Stimulated activated CD8-positive, alpha-beta memory T cell treated with anti-CD3 and anti-CD28 coated beads, Interleukin-2, amount 100 ng/mL, for 48 hours (primary cell): ENCODE results near the gene RBX1.
"Not testable (repeated sequence)": the region's sequence is repeated elsewhere in the genome, so short reads cannot be mapped to it uniquely, and the experiment has no call there.

ENCODE experiments used
- DNase-seq, 2 donors: peaks; one replicate each; pipeline ENCODE4 v3.0.0-alpha.2; 2020; ENCODE audit warnings: low read depth in 2 of 2

Gene RBX1

DNA sequence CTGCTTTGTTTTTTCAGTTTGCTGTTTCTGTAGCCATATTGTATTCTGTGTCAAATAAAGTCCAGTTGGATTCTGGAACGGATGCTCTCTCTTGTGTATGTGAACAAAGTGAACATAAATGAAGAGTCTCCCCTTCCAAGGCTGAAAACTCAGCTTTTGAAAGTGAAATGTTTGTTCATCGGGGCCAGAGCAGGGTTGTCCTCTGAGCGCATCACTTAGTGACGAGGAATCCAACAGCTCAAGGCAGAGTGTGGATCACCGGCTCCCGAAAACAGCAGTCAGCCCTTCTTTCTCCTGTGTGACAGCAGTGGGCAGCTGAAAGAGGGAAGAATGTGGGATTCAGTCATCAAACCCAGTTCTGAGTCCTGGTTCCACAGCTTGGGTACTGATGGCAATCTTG lies 21.4 kb downstream of the RBX1 start:
- DNase-seq, result no peak

DNA sequence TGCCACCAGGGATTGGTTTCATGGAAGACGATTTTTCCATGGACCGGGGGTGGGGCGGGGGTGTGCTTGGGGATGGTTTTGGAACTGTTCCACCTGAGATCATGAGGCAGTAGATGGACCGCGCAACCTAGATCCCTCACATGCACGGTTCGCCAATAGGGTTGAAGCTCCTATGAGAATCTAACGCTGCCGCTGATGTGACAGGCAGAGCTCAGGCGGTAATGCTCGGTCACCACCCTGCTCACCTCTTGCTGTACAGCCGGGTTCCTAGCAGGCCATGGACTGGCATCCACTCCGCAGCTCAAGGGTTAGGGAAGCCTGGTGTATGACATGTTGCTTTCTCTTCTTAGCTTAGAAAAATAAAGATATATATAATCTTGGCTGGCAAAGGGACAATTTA lies 22.0 kb downstream of the RBX1 start:
- no peak for DNase-seq

DNA sequence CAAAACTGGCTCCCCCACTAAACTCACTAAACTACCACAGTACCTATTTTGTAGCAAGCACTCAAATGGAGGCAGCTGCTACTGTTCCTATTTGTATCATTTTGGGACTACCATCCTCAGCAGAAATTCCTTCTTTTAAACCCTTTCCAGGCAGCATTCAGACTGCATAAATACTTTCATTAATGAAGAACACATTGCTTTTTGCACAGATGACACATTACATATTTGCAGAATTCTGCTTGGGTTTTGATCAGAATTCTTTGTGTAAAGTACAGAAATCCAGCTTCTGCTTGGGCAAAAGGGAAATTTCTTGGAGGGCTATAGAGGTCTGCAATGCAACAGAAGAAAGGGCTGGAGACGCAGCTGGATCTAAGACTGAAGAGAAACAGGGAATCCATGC lies 24.2 kb downstream of the RBX1 start:
- DNase-seq, result no peak

DNA sequence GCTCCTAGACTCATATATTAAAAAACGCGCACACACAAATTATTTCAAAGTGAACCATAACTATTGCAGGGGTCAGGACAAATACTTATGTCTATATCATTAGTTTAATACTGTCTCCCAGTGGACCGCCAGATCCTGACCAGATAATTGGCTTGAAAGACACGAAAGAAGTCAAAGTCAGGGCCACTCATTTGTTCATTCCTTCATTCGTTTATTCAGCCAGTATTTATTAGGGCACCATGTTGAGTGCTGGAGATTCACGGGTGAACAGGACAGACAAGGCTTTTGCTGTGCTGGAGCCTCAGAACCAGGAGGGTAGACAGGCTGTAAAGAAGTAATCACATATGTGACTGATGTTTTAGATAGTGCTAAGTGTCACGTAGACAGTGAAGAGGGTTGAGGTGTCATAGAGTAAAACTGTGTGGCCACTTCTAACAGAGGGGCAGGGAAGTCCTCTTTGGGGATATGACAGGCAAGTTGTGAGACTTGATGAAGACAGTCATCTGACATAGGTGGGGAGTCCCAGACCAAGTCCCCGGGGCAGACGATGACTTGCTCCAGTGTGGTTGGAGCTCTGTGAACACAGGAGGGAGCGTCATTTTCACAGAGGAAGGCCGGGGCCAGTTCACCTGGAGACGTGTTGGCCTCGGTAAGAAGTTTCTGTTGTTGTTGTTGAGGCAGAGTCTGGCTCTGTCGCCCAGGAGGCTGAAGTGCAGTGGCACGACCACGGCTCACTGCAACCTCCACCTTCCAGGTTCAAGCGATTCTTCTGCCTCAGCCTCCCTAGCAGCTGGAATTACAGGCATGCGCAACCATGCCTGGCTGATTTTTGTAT lies 25.9 kb downstream of the RBX1 start:
- no peak for DNase-seq

DNA sequence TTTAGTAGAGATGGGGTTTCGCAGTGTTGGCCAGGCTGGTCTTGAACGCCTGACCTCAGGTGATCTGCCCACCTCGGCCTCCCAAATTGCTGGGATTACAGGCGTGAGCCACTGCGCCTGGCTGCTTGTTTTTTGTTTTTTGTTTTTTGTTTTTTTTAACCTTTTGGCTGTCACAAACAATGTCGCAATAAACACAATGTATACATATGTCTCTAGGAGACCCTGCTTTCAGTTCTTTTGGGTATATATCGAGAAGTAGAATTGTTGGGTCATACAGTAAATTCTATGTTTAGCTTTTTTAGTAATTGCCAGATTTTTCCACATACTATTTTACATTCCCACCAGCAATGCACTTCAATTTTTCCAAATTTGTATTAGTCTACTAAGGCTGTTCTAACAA lies 28.0 kb downstream of the RBX1 start:
- no peak for DNase-seq

DNA sequence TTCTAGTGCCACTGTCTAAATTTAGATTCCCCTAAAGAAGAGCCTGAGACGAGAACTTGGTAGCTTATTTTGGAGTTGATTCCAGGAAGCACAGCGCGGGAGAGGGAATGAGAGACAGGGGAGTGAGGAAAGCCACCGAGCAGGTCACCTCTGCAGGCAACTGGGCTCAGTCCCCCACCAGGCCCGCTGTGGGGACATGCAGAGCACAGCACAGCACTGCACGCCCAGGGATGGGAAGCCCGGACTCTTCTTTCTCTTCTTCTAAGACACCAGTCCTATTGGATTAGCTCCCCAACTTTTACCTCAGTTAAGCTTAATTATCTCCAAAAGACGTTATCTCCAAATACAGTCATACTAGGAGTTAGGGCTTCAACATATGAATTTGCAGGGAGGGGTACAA lies 28.7 kb downstream of the RBX1 start:
- no peak for DNase-seq

DNA sequence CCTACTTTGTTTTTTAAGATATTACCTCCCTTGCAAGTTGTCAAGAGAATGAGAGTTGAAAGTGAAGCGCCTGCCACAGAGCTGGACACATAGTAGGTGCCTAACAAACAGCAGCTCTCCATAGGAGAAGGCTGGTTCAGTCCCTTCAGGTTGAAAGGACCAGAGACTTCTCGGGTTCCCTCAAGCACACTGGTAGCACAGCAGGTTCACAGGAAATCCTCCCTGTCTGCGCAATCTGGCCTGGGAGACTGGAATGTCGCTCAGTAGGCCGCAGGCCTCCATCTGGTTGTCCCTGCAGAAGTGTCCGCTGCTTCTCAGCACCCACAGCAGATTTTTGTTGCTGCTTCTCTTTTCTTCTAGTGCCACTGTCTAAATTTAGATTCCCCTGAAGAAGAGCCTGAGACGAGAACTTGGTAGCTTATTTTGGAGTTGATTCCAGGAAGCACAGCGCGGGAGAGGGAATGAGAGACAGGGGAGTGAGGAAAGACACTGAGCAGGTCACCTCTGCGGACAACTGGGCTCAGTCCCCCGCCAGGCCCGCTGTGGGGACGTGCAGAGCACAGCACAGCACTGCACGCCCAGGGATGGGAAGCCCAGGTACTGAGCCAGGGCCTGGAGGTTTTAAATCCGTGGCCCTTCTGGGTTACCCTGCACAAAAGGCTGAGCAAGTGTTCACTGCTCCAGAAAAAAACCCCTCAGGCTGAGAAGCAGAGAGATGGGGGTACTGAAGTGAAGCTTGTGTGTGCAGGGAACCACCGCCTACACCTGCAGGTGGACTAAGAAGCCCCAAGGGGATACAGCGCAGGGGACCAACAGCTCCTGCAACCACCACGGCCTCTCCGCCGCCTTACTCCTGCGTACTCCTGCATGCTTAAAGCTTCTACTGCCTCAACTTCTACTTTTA lies 31.6 kb downstream of the RBX1 start:
- DNase-seq, result no peak

DNA sequence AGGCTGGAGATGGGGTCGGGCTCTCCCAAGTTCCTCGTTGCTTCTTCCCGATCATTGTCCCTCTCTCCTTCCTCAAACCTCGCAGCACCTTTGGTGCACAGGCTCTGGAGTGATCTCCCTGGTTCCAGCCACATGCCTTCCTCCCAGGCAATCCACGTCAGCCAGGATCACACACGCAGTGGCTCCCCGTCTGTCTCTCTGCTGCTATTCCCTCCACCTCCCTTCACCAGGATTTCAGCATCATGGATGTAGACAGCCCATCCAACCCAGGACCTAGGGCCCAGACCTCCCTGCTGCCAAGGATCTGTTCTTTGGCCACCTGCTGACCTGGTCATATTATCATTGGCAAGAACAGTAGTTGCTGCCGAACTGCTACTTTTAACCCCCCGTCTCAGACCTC lies 40.1 kb downstream of the RBX1 start:
- DNase-seq, result no peak

DNA sequence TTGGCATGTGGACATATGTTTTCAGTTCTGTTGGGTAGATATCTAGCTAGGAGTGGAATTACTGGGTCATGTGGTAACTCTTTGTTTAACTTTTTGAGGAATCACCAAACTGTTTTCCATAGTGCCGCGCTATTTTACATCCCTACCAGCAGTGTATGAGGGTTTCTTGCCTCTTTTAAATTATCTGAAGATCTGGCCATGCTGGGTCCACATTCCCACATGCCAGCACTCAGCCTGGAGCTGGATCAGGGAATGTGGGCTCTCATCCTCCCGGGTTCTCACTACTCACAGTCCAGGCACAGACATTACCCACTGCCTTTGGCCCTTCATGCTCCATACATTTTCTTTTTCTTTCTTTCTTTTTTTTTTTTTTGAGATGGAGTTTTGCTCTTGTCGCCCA lies 44.6 kb downstream of the RBX1 start:
- no peak for DNase-seq

DNA sequence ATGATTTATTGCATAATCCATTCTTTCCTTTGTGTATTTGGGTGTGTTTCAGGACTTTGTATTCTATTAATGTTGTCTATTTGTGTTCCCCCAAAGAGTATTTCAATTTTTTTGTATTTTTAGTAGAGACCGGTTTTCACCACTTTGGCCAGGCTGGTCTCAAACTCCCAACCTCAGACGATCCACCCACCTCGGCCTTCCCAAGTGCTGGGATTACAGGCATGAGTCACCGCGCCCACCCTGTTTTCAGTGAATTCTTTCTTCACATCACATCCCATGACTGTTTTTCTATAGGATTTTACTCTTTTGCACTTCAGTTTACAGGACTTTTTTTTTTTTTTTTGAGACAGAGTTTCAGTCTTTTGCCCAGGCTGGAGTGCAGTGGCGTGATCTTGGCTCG lies 46.3 kb downstream of the RBX1 start:
- DNase-seq, result no peak

DNA sequence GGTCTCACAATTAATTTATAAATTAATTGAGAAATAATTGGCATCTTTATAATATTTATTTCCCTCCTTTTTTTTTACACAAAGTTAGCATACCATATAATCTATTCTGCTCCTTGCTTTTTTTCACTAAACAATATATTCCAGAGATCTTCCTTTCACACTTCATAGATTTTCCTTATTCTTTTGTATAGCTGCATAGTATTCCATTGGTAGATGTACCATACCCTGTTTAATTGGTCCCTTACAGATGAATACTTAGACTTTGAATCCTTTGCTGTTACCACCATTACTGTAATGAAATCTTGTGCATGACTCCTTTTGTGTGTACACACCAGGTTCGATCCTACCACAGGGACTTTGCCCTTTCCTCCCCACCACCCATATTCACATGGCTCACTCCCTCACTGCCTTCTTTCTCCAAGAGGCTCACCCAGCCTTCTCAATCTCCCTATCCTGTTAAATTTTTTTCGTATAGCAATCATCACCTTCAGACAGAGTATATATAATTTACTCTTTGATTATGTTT lies 48.9 kb downstream of the RBX1 start:
- DNase-seq, result no peak

DNA sequence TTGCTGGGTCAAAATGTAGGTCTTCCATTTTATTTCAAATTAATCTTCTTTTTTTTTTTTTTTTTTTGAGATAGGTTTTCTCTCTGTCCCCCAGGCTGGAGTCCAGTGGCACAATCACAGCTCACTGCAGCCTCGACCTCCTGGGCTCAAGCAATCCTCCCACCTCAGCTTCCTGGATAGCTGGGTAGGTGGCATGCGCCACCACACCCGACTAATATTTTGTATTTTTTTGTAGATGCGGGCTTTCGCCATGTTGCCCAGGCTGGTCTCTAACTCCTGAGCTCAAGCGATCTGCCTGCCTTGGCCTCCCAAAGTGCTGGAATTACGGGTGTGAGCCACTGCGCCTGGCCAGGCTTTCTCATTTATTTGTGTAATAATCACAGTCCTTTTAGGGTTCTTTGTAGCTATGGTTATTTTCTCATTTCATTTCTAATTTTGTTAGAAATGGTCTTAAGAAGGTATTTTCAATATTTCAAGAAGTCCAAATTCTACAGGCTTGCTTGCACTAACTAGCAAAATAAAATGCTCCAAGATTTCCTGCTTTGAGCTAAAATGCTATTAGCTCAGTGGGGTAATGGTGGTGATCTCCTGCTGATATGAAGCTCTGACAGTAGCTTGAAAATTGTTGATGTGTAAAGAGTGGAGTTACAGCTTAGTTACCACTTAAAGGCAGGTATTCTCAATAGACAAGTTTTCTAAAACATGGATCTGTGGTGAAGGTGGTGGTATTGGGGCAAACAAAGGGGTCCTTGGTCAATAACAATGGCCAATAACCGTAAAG lies 50.0 kb downstream of the RBX1 start:
- DNase-seq, result no peak

DNA sequence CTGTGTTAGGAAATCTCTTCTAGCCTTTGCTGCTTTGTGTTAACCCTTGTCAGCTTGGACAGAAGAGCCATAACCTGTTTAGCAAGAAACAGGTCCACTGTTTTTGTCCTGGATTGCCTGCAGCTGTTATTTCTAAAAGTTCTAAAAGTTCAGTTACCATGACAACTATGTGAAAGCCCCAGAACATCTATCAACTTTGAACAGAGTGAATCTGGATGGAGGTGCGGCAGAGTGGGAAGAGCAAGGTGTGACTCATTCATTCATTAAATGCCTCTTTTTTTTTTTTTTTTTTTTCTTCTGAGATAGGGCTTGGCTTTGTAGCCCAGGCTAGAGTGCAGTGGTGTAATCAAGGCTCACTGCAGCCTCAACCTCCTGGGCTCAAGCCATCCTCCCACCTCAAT lies 50.5 kb downstream of the RBX1 start:
- DNase-seq, result no peak

DNA sequence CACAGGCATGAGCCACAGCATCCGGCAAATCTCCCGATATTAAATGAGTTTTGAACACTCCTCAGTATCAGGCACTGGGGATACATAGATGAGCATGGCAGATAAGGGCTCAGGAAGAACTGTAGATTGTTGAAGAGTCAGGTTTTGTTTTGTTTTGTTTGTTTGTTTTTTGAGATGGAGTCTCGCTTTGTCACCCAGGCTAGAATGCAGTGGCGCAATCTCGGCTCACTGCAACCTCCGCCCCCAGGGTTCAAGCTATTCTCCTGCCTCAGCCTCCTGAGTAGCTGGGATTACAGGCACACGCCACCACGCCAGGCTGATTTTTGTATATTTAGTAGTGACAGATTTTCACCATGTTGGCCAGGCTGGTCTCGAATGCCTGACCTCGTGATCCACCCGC lies 51.2 kb downstream of the RBX1 start:
- not testable (repeated sequence) for DNase-seq

DNA sequence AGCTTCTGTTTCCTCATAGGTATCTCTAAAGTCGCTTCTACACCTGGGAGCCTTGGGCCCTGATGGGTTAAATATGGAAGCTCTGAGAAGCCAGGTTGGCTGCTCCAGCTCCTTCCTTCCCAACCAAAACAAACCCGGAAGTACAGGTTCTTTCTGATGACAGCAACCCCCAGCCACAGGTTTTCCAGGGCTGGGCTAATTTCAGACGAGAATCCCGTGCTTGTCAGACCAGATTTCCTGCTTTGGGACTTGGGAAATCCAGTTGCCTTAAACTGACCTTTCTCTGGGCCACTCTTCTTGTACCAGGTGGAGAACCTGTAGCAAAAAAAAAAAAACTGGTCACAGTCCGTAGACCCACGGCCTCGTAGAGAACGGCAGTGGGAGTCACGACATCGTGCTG lies 51.9 kb downstream of the RBX1 start:
- DNase-seq, result no peak

DNA sequence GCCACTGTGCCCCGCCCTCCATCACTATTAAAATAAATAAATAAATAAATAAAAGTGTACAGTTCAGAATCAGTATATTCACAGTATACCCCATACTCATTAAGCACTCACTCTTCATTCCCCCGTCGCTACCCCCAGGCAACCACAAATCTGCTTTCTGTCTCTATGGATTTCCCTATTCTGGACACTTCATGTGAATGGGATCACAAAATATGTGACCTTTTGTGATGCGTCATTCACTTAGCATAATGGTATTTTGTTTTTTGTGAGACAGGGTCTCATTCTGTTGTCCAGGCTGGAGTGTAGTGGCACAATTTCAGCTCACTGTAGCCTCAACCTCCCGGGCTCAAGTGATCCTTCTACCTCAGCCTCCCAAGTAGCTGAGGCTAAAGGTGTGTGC lies 52.8 kb downstream of the RBX1 start:
- DNase-seq, result no peak

DNA sequence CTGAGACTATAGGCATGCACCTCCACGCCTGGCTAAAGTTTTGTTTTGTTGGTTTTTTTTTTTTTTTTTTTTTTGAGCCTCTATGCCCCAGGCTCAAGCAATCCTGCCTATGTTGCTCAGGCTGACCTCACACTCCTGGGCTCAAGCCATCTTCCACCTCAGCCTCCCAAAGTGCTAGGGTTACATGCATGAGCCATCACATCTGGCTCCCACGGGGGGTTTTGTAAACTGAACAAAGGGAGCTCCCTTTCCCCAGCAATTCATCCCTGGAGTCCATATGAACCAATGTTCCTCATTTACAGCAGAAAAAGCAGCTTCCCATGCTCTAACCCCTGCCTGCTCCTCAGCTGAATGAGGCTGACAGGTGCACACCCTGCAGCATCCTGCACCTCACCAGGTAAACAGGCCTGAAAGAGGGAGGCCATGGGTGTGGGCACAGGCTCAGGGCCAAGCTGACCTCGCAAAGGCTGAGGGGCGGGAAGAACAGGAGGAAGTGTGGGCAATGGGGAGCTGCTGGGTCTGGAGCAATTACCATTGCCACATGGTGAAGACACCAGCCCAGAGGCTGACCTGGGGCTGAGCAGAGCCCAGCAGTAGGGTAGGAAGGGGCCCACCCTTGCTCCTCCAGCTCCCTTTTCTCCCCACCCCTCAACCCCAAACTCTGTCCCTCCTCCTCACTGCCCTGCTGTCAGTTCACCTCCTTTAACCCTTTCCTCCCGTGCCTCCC lies 58.2 kb downstream of the RBX1 start:
- no peak for DNase-seq

DNA sequence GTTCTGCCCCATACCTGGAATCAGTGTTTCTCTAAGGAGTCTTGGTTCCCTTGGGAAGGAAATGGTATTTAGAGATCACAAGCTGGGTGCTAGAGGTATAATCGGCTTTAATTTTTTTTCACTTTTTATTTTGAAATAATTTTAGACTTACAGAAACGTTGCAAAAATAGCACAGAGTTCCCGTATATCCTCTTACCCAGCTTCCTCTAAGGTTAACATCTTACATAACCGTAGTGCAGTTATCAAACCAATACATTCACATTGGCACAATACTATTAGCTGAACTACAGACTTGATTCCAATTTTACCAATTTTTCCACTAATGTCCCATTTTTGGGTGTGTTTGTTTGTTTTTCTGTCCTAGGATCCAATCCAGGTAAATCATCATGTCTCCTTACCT lies 63.8 kb downstream of the RBX1 start:
- DNase-seq, result no peak

DNA sequence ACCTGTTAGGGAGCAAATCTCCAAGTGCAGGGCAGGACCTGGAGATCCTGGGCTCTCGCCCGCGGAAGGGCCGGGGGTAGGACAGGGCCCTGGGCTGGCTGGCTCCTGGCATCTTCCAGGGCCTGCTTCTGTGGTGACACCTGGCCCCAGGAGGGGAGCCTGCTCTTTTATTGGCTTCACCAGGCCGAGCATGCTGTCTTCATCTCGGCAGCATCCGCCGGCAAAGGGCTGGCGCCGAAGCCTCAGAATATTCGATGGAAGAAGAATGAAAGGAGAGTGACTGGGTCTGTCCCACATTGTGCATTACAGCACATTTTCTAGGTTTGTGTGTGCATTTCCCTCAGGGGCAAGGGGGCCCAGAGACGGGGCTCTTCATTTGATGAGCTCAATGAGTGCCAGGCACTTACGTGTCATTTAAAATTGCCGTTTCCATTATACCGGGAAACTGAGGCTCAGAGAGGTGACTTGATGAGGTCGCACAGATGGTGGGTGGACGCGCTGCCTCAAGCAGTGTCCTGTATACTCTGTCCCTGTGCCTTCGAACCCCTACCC lies 70.0 kb downstream of the RBX1 start:
- DNase-seq, result no peak

DNA sequence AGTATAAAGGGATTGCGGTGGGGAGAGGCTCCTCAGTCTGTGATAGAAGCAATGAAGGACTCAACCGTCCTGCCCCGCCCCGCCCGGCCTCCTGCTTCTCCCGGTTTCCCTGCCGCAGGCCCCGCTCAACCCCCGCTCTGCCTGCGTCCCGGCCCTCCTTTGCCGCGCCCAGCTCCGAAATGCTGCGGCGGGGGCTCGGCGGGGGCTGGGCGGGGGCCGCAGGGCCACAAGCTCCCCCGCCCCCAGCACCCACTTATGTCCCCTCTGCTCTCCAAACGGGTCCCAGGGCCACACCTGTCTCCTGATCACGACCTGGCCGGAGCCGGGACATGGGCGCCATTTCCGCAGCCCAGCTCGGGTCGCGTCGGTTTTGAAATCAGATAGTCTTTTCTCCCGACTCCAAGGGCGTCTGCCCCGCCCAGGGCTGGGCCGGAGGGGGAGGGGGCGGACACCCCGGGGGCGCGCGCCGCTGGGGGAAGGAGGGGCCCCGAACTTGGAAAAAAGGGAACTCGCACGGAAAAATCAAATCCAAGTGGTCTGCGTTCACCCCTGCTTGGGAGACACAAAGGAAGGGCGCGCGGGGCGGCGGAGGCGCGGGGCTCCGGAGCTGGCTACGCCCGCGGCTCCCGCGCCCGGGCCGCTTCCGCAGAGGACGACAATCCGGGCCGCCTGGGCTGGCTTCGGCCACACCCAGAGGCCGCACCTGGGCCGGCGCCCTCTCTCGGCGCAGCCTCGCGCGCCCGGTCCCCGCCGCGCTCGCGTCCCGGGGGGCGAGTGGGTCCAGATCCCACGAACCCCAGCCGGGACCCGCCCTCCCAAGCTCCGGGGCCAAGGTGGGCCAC lies 70.7 kb downstream of the RBX1 start:
- peak; percentile 37 to 39 for DNase-seq
